Vagina (tissue), 2 donors: ENCODE measurements around the gene PRSS22. TPM values are rescaled to one million over a fixed set of nuclear protein-coding genes. Genes with fewer than 3 reads are reported as not detected.
A peak's percentile ranks its signal among the peaks of the same experiment; 100 is the strongest.

Experiments
- DNase-seq, 2 donors: peaks; one replicate each; pipeline ENCODE4 v3.0.0-alpha.2; 2017; ENCODE audit errors: extremely low spot score in 2 of 2
- H3K27ac ChIP-seq: fragments of 200-600 bp; sonication (generic); one replicate; pipeline ENCODE4 v1.5.1; 2019
- H3K27me3 ChIP-seq: fragments of 200-600 bp; sonication (generic); one replicate; pipeline ENCODE4 v1.5.1; 2019
- H3K36me3 ChIP-seq, 2 donors: fragments of 200-600 bp; sonication (generic); one replicate each; pipeline ENCODE4 v1.5.1; 2017 to 2019
- H3K4me1 ChIP-seq: fragments of 200-600 bp; sonication (generic); one replicate; pipeline ENCODE4 v1.5.1; 2019
- H3K4me3 ChIP-seq, 2 donors: fragments of 200-600 bp; sonication (generic); 1 replicate in 1 of 2; 2 replicates in 1 of 2; pipeline ENCODE4 v1.5.1; 2016 to 2019
- H3K9me3 ChIP-seq: fragments of 200-600 bp; sonication (generic); one replicate; pipeline ENCODE4 v1.5.1; 2019
- POLR2A ChIP-seq, 2 donors: fragments of 450-650 bp; IDR thresholded peaks; one replicate each; pipeline ENCODE4 v1.6.1; 2017; ENCODE audit warnings: antibody characterized with exemption in 2 of 2, mild to moderate bottlenecking in 2 of 2, moderate library complexity in 2 of 2
- POLR2AphosphoS5 ChIP-seq, 2 donors: sonication (generic); formaldehyde crosslinking; IDR thresholded peaks; one replicate each; pipeline ENCODE4 v1.9.0; 2017; ENCODE audit warnings: antibody characterized with exemption in 2 of 2, mild to moderate bottlenecking in 2 of 2, low read depth in 1 of 2; ENCODE audit not compliant: insufficient read depth in 1 of 2
- intact Hi-C: fragments of 100-400 bp; cut with DNase I; formaldehyde crosslinking; loops from one replicate; pipeline ENCODE4 v1.15.1; 2023
- total RNA-seq: library from RNA; depleted of rRNA; stranded (reverse); fragments of >200 nt; gene quantifications from one replicate; pipeline ENCODE4 v1.2.3, GENCODE V29; 2016
- TF ChIP-seq, protein P1 (sequence below), 3 experiments: fragments of 450-650 bp in 2 of 3; fragments of 200-600 bp in 1 of 3; sonication (generic) in 1 of 3; IDR thresholded peaks; one replicate each; pipeline ENCODE4 v1.5.1; 2017 to 2019; ENCODE audit warnings: antibody characterized with exemption in 3 of 3, mild to moderate bottlenecking in 2 of 3, moderate library complexity in 2 of 3

The PRSS22 gene
- total RNA-seq, 1 donor from 2014 or later, result 38.8 TPM

DNA sequence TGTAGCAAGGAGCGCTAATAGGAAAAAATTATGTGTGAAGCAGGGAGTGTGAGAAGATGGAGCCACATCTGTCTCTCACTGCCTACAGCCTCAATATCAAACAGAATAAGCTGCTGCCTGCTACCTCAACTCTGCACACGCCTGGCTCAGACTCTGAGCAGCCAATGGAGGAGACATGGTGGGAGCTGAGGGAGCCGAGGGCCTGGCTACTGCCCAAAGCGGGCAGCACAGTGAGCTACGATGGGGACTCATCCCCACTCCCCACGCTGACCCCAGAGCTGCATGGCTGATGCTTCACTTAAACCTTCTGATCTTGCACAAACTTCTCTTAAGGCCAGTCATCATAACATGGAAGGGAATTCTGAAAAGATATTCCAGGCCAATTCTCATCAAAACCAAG is 14.0 kb upstream of the PRSS22 start:
- H3K4me3 ChIP-seq, result no peak overlapping the region
- TF ChIP-seq, protein P1, sequence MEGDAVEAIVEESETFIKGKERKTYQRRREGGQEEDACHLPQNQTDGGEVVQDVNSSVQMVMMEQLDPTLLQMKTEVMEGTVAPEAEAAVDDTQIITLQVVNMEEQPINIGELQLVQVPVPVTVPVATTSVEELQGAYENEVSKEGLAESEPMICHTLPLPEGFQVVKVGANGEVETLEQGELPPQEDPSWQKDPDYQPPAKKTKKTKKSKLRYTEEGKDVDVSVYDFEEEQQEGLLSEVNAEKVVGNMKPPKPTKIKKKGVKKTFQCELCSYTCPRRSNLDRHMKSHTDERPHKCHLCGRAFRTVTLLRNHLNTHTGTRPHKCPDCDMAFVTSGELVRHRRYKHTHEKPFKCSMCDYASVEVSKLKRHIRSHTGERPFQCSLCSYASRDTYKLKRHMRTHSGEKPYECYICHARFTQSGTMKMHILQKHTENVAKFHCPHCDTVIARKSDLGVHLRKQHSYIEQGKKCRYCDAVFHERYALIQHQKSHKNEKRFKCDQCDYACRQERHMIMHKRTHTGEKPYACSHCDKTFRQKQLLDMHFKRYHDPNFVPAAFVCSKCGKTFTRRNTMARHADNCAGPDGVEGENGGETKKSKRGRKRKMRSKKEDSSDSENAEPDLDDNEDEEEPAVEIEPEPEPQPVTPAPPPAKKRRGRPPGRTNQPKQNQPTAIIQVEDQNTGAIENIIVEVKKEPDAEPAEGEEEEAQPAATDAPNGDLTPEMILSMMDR (IDR thresholded peaks at IDR 0.05), result no peak
- TF ChIP-seq POLR2AphosphoS5 (IDR thresholded peaks at IDR 0.05; ENCODE audit: insufficient read depth in 1 of 2, low read depth in 1 of 2) (no peak), POLR2A (IDR thresholded peaks at IDR 0.05) (no peak)
- H3K9me3 ChIP-seq, result no peaks in the 10 kb centered on the region
- intact Hi-C loops, result loop anchor here (5.0 kb wide), 1 partner anchor 35 kb away; no protein-coding TSS in a partner anchor
- H3K27me3 ChIP-seq, result no peaks in the 10 kb centered on the region
- peaks cover 6% of the 10 kb centered on the region for H3K4me1 ChIP-seq
- no peaks in the 10 kb centered on the region for H3K36me3 ChIP-seq
- no peak for DNase-seq
- H3K27ac ChIP-seq, result no peak overlapping the region

DNA sequence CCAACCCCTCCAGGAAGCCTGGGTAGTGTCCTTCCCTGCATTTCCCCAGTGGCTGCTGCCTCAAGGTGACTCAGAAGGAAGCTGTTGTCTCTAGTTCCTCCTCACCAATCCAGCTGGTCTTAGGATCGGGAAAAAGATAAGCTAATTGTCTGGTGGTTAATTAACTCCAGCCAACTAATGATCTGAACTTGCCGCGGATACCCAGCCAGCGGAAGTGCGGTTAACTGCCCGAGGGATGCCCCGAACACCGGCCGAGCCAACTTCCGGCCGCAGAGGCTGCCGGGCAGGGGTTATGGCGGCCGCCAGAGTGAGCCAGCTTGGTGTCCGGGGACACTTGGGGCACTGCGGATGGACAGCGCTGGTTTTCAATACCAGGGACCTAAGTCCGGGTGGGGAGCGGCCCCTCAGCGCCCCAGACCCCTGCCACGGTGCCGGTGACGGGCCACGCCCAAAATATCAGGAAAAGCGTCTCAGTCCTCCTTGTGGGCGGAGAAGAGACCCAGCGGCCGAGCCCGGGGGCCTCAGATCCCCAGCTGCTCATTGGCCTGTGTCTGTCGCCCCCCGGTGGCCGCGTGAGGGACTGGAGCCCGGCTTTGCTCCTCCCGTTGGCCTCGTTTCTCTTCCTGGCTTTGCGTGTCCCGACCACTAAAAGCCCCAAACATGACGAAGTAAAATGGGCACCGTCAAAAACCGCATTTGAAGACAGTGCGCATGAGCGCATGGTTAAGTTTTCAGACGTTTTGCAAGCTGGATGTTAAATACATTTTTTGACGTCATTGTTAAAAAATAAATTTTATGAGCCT is 10.2 kb upstream of the PRSS22 start:
- intact Hi-C loops, result no loop called here

GRCh38 chr16:2867661-2867986 is 9.7 kb upstream of the PRSS22 start:
- H3K27me3 ChIP-seq, result no peaks in the 10 kb centered on the region
- H3K36me3 ChIP-seq, result no peaks in the 10 kb centered on the region
- TF ChIP-seq POLR2A (IDR thresholded peaks at IDR 0.05), result no peak
- TF ChIP-seq, protein P1 (IDR thresholded peaks at IDR 0.05), result no peak
- no peak for DNase-seq
- intact Hi-C loops, result no loop called here
- peak overlapping the region; percentile 57 to 58 for H3K4me3 ChIP-seq
- no peaks in the 10 kb centered on the region for H3K9me3 ChIP-seq
- H3K27ac ChIP-seq, result peak overlapping the region; percentile 86
- H3K4me1 ChIP-seq, result peaks cover 6% of the 10 kb centered on the region

More for the DNA sequence above, 10.2 kb upstream of the PRSS22 start:
- no peaks in the 10 kb centered on the region for H3K27me3 ChIP-seq
- H3K36me3 ChIP-seq, result no peaks in the 10 kb centered on the region
- peak overlapping the region; percentile 86 for H3K27ac ChIP-seq
- no peaks in the 10 kb centered on the region for H3K9me3 ChIP-seq
- TF ChIP-seq POLR2AphosphoS5 (IDR thresholded peaks at IDR 0.05; ENCODE audit: insufficient read depth in 1 of 2, low read depth in 1 of 2) (peak; percentile 85 to 88), POLR2A (IDR thresholded peaks at IDR 0.05) (peak in 1 of 2 donors; percentile 9)
- TF ChIP-seq, protein P1 (IDR thresholded peaks at IDR 0.05), result peak; percentile 87 to 98 (median 97)
- peaks cover 6% of the 10 kb centered on the region for H3K4me1 ChIP-seq
- peak overlapping the region; percentile 57 to 58 for H3K4me3 ChIP-seq
- no peak for DNase-seq

GRCh38 chr16:2866431-2866830 is 8.5 kb upstream of the PRSS22 start:
- Histone ChIP-seq H3K4me3 (no peak overlapping the region), H3K9me3 (no peaks in the 10 kb centered on the region), H3K4me1 (peaks cover 6% of the 10 kb centered on the region), H3K36me3 (no peaks in the 10 kb centered on the region), H3K27ac (no peak overlapping the region), H3K27me3 (no peaks in the 10 kb centered on the region)
- DNase-seq, result no peak
- no peak for TF ChIP-seq POLR2A (IDR thresholded peaks at IDR 0.05)
- TF ChIP-seq POLR2AphosphoS5 (IDR thresholded peaks at IDR 0.05; ENCODE audit: insufficient read depth in 1 of 2, low read depth in 1 of 2), result no peak
- intact Hi-C loops, result no loop called here

DNA sequence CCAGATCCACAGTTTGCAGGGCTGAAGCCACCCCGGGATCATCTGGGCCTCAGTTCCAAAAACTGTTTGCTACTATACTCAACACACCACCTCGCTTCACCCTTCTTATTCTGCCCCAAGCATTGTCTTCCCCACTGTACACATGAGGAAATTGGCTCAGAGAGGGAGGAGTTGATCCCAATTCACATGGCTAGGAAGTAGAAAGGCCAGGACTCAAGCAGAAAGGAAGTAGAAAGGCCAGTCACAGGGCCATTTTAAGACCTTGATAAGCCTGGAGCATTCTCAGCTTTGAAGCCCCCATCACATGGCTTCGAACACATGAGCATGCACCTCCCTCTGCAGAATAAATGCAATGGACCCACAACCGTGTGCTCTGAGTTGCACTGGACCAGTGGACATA is 7.7 kb upstream of the PRSS22 start:
- no peak overlapping the region for H3K27ac ChIP-seq
- intact Hi-C loops, result no loop called here
- no peaks in the 10 kb centered on the region for H3K9me3 ChIP-seq
- DNase-seq, result no peak
- no peaks in the 10 kb centered on the region for H3K36me3 ChIP-seq
- H3K4me3 ChIP-seq, result no peak overlapping the region
- no peaks in the 10 kb centered on the region for H3K27me3 ChIP-seq
- peaks cover 6% of the 10 kb centered on the region for H3K4me1 ChIP-seq
- TF ChIP-seq, protein P1 (IDR thresholded peaks at IDR 0.05), result no peak
- TF ChIP-seq POLR2AphosphoS5 (IDR thresholded peaks at IDR 0.05; ENCODE audit: insufficient read depth in 1 of 2, low read depth in 1 of 2) (no peak), POLR2A (IDR thresholded peaks at IDR 0.05) (no peak)
